Body of pancreas (tissue), 4 donors: ENCODE data around the gene CARD19.
"Not testable (repeated sequence)": the region's sequence is repeated elsewhere in the genome, so short reads cannot be mapped to it uniquely, and the experiment has no call there.

Source experiments
- POLR2A ChIP-seq, 3 donors: fragments of 450-650 bp; IDR thresholded peaks; one replicate each; pipeline ENCODE4 v1.6.1; 2016; ENCODE audit warnings: antibody characterized with exemption in 3 of 3, mild to moderate bottlenecking in 2 of 3
- TF ChIP-seq, protein P1 (sequence below), 7 experiments: fragments of 450-650 bp in 4 of 7; fragments of 200-600 bp in 3 of 7; sonication (generic) in 3 of 7; IDR thresholded peaks; one replicate each; pipeline ENCODE4 v1.5.1; 2016 to 2019; ENCODE audit warnings: antibody characterized with exemption in 7 of 7

DNA sequence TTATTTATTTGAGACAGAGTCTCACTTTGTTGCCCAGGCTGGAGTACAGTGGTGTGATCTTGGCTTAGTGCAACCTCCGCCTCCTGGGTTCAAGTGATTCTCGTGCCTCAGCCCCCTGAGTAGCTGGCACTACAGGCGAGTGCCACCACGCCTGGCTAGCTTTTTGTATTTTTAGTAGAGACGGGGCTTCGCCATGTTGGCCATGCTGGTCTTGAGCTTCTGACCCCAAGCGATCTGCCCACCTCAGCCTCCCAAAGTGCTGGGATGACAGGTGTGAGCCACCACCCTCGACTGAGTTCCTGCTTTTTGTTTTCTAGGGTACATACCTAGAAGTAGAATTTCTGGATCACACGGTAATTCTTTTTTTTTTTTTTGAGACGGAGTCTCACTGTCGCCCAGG, 5.1 kb downstream of the CARD19 start:
- TF ChIP-seq, protein P1, sequence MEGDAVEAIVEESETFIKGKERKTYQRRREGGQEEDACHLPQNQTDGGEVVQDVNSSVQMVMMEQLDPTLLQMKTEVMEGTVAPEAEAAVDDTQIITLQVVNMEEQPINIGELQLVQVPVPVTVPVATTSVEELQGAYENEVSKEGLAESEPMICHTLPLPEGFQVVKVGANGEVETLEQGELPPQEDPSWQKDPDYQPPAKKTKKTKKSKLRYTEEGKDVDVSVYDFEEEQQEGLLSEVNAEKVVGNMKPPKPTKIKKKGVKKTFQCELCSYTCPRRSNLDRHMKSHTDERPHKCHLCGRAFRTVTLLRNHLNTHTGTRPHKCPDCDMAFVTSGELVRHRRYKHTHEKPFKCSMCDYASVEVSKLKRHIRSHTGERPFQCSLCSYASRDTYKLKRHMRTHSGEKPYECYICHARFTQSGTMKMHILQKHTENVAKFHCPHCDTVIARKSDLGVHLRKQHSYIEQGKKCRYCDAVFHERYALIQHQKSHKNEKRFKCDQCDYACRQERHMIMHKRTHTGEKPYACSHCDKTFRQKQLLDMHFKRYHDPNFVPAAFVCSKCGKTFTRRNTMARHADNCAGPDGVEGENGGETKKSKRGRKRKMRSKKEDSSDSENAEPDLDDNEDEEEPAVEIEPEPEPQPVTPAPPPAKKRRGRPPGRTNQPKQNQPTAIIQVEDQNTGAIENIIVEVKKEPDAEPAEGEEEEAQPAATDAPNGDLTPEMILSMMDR (IDR thresholded peaks at IDR 0.05): not testable (repeated sequence)
- not testable (repeated sequence) for TF ChIP-seq POLR2A (IDR thresholded peaks at IDR 0.05)
